Liver (tissue), 3 donors: ENCODE data around the gene NOS2.

Source experiments
- EGR1 ChIP-seq, 2 donors: IDR thresholded peaks; 2 replicates each; pipeline ENCODE4 v1.6.1; 2016 to 2018; ENCODE audit warnings: antibody characterized with exemption in 2 of 2, low read depth in 2 of 2
- FOXA1 ChIP-seq: IDR thresholded peaks from 2 replicates; pipeline ENCODE4 v1.6.1; 2016; ENCODE audit warnings: antibody characterized with exemption
- HNF4G ChIP-seq: IDR thresholded peaks from 2 replicates; pipeline ENCODE4 v1.6.1; 2016; ENCODE audit warnings: antibody characterized with exemption
- RAD21 ChIP-seq, 2 donors: IDR thresholded peaks; 2 replicates each; pipeline ENCODE4 v1.6.1; 2016; ENCODE audit warnings: antibody characterized with exemption in 2 of 2, mild to moderate bottlenecking in 2 of 2
- RXRA ChIP-seq, 2 donors: IDR thresholded peaks; 2 replicates each; pipeline ENCODE4 v1.6.1; 2017 to 2018; ENCODE audit warnings: antibody characterized with exemption in 2 of 2, mild to moderate bottlenecking in 1 of 2
- SP1 ChIP-seq: IDR thresholded peaks from 2 replicates; pipeline ENCODE4 v1.6.1; 2018; ENCODE audit warnings: antibody characterized with exemption, mild to moderate bottlenecking
- TAF1 ChIP-seq: conservative IDR thresholded peaks from 2 replicates; pipeline ENCODE4 v1.6.1; 2016; ENCODE audit warnings: antibody characterized with exemption, mild to moderate bottlenecking
- TF ChIP-seq, protein P1 (sequence below): fragments of 150-350 bp; IDR thresholded peaks from 2 replicates; pipeline ENCODE4 v1.5.1; 2017; ENCODE audit warnings: improper control_type of control experiment, low read depth, low read length; ENCODE audit not compliant: missing input control
- TF ChIP-seq, protein P2 (sequence below): IDR thresholded peaks from 2 replicates; pipeline ENCODE4 v1.6.1; 2016; ENCODE audit warnings: antibody characterized with exemption
- TF ChIP-seq, protein P3 (sequence below): IDR thresholded peaks from 2 replicates; pipeline ENCODE4 v1.6.1; 2016; ENCODE audit warnings: antibody characterized with exemption, mild to moderate bottlenecking
- TF ChIP-seq, protein P4 (sequence below): IDR thresholded peaks from 2 replicates; pipeline ENCODE4 v1.6.1; 2016; ENCODE audit warnings: antibody characterized with exemption
- donor health status: healthy.
- donor health status: healthy.

- TF ChIP-seq, protein P1, sequence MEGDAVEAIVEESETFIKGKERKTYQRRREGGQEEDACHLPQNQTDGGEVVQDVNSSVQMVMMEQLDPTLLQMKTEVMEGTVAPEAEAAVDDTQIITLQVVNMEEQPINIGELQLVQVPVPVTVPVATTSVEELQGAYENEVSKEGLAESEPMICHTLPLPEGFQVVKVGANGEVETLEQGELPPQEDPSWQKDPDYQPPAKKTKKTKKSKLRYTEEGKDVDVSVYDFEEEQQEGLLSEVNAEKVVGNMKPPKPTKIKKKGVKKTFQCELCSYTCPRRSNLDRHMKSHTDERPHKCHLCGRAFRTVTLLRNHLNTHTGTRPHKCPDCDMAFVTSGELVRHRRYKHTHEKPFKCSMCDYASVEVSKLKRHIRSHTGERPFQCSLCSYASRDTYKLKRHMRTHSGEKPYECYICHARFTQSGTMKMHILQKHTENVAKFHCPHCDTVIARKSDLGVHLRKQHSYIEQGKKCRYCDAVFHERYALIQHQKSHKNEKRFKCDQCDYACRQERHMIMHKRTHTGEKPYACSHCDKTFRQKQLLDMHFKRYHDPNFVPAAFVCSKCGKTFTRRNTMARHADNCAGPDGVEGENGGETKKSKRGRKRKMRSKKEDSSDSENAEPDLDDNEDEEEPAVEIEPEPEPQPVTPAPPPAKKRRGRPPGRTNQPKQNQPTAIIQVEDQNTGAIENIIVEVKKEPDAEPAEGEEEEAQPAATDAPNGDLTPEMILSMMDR, result no peak
- no peak for TF ChIP-seq RXRA (IDR thresholded peaks at IDR 0.05)
- TF ChIP-seq, protein P2, sequence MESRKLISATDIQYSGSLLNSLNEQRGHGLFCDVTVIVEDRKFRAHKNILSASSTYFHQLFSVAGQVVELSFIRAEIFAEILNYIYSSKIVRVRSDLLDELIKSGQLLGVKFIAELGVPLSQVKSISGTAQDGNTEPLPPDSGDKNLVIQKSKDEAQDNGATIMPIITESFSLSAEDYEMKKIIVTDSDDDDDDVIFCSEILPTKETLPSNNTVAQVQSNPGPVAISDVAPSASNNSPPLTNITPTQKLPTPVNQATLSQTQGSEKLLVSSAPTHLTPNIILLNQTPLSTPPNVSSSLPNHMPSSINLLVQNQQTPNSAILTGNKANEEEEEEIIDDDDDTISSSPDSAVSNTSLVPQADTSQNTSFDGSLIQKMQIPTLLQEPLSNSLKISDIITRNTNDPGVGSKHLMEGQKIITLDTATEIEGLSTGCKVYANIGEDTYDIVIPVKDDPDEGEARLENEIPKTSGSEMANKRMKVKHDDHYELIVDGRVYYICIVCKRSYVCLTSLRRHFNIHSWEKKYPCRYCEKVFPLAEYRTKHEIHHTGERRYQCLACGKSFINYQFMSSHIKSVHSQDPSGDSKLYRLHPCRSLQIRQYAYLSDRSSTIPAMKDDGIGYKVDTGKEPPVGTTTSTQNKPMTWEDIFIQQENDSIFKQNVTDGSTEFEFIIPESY, result no peak
- no peak for TF ChIP-seq HNF4G
- no peak for TF ChIP-seq RAD21 (IDR thresholded peaks at IDR 0.05)
- TF ChIP-seq SP1, result no peak
- no peak for TF ChIP-seq TAF1
- TF ChIP-seq, protein P3, sequence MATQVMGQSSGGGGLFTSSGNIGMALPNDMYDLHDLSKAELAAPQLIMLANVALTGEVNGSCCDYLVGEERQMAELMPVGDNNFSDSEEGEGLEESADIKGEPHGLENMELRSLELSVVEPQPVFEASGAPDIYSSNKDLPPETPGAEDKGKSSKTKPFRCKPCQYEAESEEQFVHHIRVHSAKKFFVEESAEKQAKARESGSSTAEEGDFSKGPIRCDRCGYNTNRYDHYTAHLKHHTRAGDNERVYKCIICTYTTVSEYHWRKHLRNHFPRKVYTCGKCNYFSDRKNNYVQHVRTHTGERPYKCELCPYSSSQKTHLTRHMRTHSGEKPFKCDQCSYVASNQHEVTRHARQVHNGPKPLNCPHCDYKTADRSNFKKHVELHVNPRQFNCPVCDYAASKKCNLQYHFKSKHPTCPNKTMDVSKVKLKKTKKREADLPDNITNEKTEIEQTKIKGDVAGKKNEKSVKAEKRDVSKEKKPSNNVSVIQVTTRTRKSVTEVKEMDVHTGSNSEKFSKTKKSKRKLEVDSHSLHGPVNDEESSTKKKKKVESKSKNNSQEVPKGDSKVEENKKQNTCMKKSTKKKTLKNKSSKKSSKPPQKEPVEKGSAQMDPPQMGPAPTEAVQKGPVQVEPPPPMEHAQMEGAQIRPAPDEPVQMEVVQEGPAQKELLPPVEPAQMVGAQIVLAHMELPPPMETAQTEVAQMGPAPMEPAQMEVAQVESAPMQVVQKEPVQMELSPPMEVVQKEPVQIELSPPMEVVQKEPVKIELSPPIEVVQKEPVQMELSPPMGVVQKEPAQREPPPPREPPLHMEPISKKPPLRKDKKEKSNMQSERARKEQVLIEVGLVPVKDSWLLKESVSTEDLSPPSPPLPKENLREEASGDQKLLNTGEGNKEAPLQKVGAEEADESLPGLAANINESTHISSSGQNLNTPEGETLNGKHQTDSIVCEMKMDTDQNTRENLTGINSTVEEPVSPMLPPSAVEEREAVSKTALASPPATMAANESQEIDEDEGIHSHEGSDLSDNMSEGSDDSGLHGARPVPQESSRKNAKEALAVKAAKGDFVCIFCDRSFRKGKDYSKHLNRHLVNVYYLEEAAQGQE, result no peak
- no peak for TF ChIP-seq EGR1 (IDR thresholded peaks at IDR 0.05; ENCODE audit: low read depth in 2 of 2)
- TF ChIP-seq, protein P4, sequence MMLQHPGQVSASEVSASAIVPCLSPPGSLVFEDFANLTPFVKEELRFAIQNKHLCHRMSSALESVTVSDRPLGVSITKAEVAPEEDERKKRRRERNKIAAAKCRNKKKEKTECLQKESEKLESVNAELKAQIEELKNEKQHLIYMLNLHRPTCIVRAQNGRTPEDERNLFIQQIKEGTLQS, result no peak
- no peak for TF ChIP-seq FOXA1
Observed at GRCh38 chr17:27765353-27765752, 35.0 kb downstream of the NOS2 start.
